Stomach (tissue), 4 donors: ENCODE data around the gene WWOX.

Source experiments
- CTCF ChIP-seq, 7 experiments: fragments of 450-650 bp in 4 of 7; fragments of 200-600 bp in 3 of 7; sonication (generic) in 3 of 7; IDR thresholded peaks; one replicate each; pipeline ENCODE4 v1.5.1; 2016 to 2019; ENCODE audit warnings: antibody characterized with exemption in 7 of 7, control low read depth in 2 of 7, mild to moderate bottlenecking in 1 of 7
- EP300 ChIP-seq: sonication (generic); formaldehyde crosslinking; IDR thresholded peaks from one replicate; pipeline ENCODE4 v1.6.1; 2017; ENCODE audit warnings: antibody characterized with exemption
- POLR2A ChIP-seq, 4 donors: fragments of 450-650 bp; IDR thresholded peaks; one replicate each; pipeline ENCODE4 v1.6.1; 2016; ENCODE audit warnings: antibody characterized with exemption in 4 of 4, control low read depth in 2 of 4, mild to moderate bottlenecking in 1 of 4, moderate library complexity in 1 of 4
- POLR2AphosphoS5 ChIP-seq, 3 donors: sonication (generic); formaldehyde crosslinking; IDR thresholded peaks; one replicate each; pipeline ENCODE4 v1.6.1; 2016; ENCODE audit warnings: antibody characterized with exemption in 3 of 3

GRCh38 chr16:78927766-78928165 lies 828.3 kb downstream of the WWOX start:
- TF ChIP-seq POLR2A (IDR thresholded peaks at IDR 0.05), result no peak
- no peak for TF ChIP-seq CTCF (IDR thresholded peaks at IDR 0.05)
- no peak for TF ChIP-seq EP300
- no peak for TF ChIP-seq POLR2AphosphoS5 (IDR thresholded peaks at IDR 0.05)
